Measurements from ENCODE around the gene PRSS33.

- no peak for TF ChIP-seq POLR2A (IDR thresholded peaks at IDR 0.05; ENCODE audit: low read length)
- no peak for TF ChIP-seq GATA1 (IDR thresholded peaks at IDR 0.05; ENCODE audit: low read depth, low read length)
These were observed 48.7 kb downstream of the PRSS33 start for GRCh38 chr16:2738615-2739014.

Data from erythroblast (primary cell).